Measurements from ENCODE around the gene TSPAN5.

Gene TSPAN5

GRCh38 chr4:98433691-98434090 is 224.7 kb downstream of the TSPAN5 start:
- Histone ChIP-seq H3K9ac (ENCODE audit: low read length) (no peak overlapping the region), H2AFZ (ENCODE audit: low read depth, low read length, severe bottlenecking) (no peak overlapping the region), H3K9me2 (replicated peaks; ENCODE audit: insufficient read depth, low read length) (no peaks in the 10 kb centered on the region), H3K79me2 (ENCODE audit: insufficient read depth, low read length) (no peaks in the 10 kb centered on the region), H3K9me3 (ENCODE audit: insufficient read depth, low read length) (no peaks in the 10 kb centered on the region), H3K36me3 (ENCODE audit: low read length) (no peaks in the 10 kb centered on the region), H4K20me1 (ENCODE audit: low read depth, low read length) (no peaks in the 10 kb centered on the region), H3K4me3 (ENCODE audit: insufficient read depth, low read length, poor library complexity, severe bottlenecking) (no peak overlapping the region), H3K27me3 (ENCODE audit: low read length) (no peaks in the 10 kb centered on the region), H3F3A (ENCODE audit: insufficient read depth) (no peaks in the 10 kb centered on the region), H3K27ac (ENCODE audit: low read depth, low read length) (no peak overlapping the region), H3K4me2 (ENCODE audit: low read depth, low read length, poor library complexity, severe bottlenecking) (no peak overlapping the region)
- TF ChIP-seq CTCF (IDR thresholded peaks at IDR 0.05; ENCODE audit: insufficient read depth, low read length, poor library complexity, severe bottlenecking) (no peak), EZH2phosphoT487 (conservative IDR thresholded peaks at IDR 0.05; ENCODE audit: low read length) (no peak)

GRCh38 chr4:98430708-98431403 is 227.6 kb downstream of the TSPAN5 start:
- Histone ChIP-seq H3K27me3 (ENCODE audit: low read length) (no peaks in the 10 kb centered on the region), H3F3A (ENCODE audit: insufficient read depth) (no peaks in the 10 kb centered on the region), H3K9ac (ENCODE audit: low read length) (no peak overlapping the region), H3K9me3 (ENCODE audit: insufficient read depth, low read length) (no peaks in the 10 kb centered on the region), H3K4me3 (ENCODE audit: insufficient read depth, low read length, poor library complexity, severe bottlenecking) (no peak overlapping the region), H3K36me3 (ENCODE audit: low read length) (no peaks in the 10 kb centered on the region), H4K20me1 (ENCODE audit: low read depth, low read length) (no peaks in the 10 kb centered on the region), H3K9me2 (replicated peaks; ENCODE audit: insufficient read depth, low read length) (no peaks in the 10 kb centered on the region), H3K4me2 (ENCODE audit: low read depth, low read length, poor library complexity, severe bottlenecking) (no peak overlapping the region), H3K79me2 (ENCODE audit: insufficient read depth, low read length) (no peaks in the 10 kb centered on the region), H3K27ac (ENCODE audit: low read depth, low read length) (no peak overlapping the region), H2AFZ (ENCODE audit: low read depth, low read length, severe bottlenecking) (no peak overlapping the region)
- TF ChIP-seq CTCF (IDR thresholded peaks at IDR 0.05; ENCODE audit: insufficient read depth, low read length, poor library complexity, severe bottlenecking) = no peak
- no peak for TF ChIP-seq EZH2phosphoT487 (conservative IDR thresholded peaks at IDR 0.05; ENCODE audit: low read length)

- H3K27me3 ChIP-seq (ENCODE audit: low read length) = no peaks in the 10 kb centered on the region
- H3K4me2 ChIP-seq (ENCODE audit: low read depth, low read length, poor library complexity, severe bottlenecking) = no peak overlapping the region
- no peaks in the 10 kb centered on the region for H3K9me2 ChIP-seq (replicated peaks; ENCODE audit: insufficient read depth, low read length)
- H4K20me1 ChIP-seq (ENCODE audit: low read depth, low read length) = no peaks in the 10 kb centered on the region
- TF ChIP-seq CTCF (IDR thresholded peaks at IDR 0.05; ENCODE audit: insufficient read depth, low read length, poor library complexity, severe bottlenecking) (no peak), EZH2phosphoT487 (conservative IDR thresholded peaks at IDR 0.05; ENCODE audit: low read length) (no peak)
- no peaks in the 10 kb centered on the region for H3K9me3 ChIP-seq (ENCODE audit: insufficient read depth, low read length)
- H3F3A ChIP-seq (ENCODE audit: insufficient read depth) = no peaks in the 10 kb centered on the region
- H3K79me2 ChIP-seq (ENCODE audit: insufficient read depth, low read length) = no peaks in the 10 kb centered on the region
- H2AFZ ChIP-seq (ENCODE audit: low read depth, low read length, severe bottlenecking) = no peak overlapping the region
- no peaks in the 10 kb centered on the region for H3K36me3 ChIP-seq (ENCODE audit: low read length)
- no peak overlapping the region for H3K4me3 ChIP-seq (ENCODE audit: insufficient read depth, low read length, poor library complexity, severe bottlenecking)
- H3K27ac ChIP-seq (ENCODE audit: low read depth, low read length) = no peak overlapping the region
- no peak overlapping the region for H3K9ac ChIP-seq (ENCODE audit: low read length)
Observed at GRCh38 chr4:98423009-98423408, 235.4 kb downstream of the TSPAN5 start.

All from SU-DHL-6 (cell line).